ENCODE results near the gene NMT2.

- no peak for TF ChIP-seq CTCF (IDR thresholded peaks at IDR 0.05)
- no peak for TF ChIP-seq POLR2A (IDR thresholded peaks at IDR 0.05)
Measured at GRCh38 chr10:15137036-15137359, 31.5 kb downstream of the NMT2 start.
